Activated naive CD4-positive, alpha-beta T cell treated with Interleukin-2 at 50 U/mL for 16 hours (primary cell): ENCODE data around the gene VCX2.
"Not testable (repeated sequence)": the region's sequence is repeated elsewhere in the genome, so short reads cannot be mapped to it uniquely, and the experiment has no call there.

Experiments
- DNase-seq: peaks from one replicate; pipeline ENCODE4 v3.0.0-alpha.2; 2020

VCX2 gene

GRCh38 chrX:8171169-8171568 lies at the start of gene VCX2:
TSS of gene VCX2 (minus strand) at chrX:8171267. CDS start at chrX:8170643, 624 bp downstream.
- DNase-seq, result not testable (repeated sequence)

GRCh38 chrX:8204943-8205342 lies 33.9 kb upstream of the VCX2 start:
- DNase-seq, result no peak

GRCh38 chrX:8204169-8204935 lies 33.3 kb upstream of the VCX2 start:
- no peak for DNase-seq

DNA sequence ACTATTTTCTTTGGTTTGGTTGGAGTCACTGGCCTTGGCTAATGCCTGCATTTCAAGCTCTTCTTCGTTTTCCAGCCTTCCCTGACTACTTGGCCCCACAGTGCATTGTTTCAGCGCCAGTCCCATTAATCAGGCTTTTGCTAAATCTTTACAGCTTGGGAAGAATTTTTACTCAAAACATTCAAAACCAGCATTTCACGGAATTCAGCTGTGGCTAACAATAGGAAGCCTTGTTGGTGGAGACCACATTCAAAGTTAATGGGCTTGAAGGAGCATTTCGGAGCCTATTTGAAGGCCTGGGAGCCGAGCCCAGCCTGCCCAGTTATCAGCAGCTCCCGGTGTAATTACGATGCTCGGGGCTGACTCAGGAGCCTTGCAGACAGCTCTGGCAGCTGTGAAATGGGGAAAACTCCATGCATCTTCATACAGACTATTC lies 30.8 kb upstream of the VCX2 start:
- no peak for DNase-seq

GRCh38 chrX:8196776-8197175 lies 25.7 kb upstream of the VCX2 start:
- no peak for DNase-seq

DNA sequence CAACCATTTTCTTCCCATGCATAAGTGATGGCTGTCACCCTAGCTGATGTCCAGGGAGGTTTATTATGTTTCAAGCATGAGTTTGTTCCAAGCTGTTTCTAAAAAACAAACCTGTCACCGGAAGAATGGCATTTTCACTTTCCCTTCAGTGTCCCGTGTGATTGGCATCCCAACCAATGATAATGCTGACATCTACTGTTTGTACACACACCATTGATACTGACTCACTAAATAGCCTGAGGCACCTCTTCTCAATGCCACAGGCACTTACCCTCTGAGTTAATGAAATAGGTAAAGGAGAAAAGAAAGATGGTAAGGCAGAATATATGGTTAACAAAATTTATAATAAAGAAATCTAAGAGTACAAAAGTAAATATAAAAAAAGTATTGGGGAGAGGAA lies 23.1 kb upstream of the VCX2 start:
- DNase-seq, result no peak

DNA sequence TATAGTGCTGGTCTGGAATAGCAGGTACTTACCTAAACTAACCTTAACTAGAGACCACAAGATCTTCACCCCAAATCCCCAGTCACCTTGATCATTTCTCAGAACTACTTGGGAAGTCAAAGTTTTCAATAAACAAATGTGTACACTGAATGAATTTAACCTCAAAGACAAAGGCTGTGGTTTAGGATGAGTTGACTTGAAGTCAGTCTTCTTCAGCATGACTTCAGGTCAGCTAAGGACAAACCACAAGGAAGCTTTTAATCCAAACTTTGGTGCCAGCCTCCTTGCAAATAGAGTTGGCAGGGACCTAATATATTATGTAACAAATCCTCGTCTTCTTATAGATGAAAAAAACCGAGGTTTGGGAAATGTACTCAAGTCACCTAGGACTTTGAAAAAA lies 21.2 kb upstream of the VCX2 start:
- no peak for DNase-seq

DNA sequence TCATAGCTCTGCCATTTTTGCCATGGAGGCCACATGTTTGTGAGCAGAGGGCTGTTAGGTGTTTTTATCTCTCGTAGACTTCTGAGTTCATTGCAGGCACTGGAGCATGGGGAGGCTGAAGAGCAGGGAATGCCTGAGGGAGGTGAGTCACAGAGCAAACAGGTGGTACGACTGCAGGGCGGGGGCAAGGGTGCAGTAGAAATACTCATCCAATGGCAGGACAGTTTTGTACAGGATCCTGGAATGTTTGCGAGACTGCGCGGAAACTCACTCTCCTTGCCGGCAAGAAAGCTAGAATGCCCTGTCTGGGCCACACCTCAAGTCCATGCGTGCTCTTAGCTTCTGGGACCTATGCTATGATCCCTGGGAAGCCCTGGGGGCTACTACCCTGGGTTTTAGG lies 20.0 kb upstream of the VCX2 start:
- DNase-seq, result no peak

GRCh38 chrX:8190341-8190830 lies 19.3 kb upstream of the VCX2 start:
- DNase-seq, result no peak

GRCh38 chrX:8189096-8189830 lies 18.2 kb upstream of the VCX2 start:
- no peak for DNase-seq

GRCh38 chrX:8183346-8183745 lies 12.3 kb upstream of the VCX2 start:
- no peak for DNase-seq

GRCh38 chrX:8179656-8180055 lies 8.6 kb upstream of the VCX2 start:
- DNase-seq, result no peak

DNA sequence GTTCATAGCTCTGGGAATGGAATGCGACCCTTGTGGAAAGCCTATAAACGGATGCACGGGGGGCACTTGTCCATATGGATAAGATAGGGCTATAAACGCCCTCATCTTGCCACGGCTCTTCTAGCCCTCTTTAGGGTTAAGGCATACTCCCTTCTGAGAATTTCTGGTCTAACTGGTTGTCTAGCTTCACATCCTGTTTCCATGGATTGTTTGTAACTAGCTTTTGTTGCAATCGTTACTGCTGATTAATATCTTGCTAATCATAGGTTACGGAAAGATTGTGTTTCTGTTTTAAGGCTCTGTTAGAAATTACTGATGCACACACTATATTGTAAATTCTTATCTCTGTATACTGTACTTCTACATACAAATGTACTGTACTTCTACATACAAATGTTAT lies 17.1 kb downstream of the VCX2 start:
- not testable (repeated sequence) for DNase-seq

- DNase-seq, result no peak
These were observed 23.8 kb downstream of the VCX2 start for GRCh38 chrX:8147226-8147625.

- no peak for DNase-seq
These were observed 26.1 kb downstream of the VCX2 start for GRCh38 chrX:8144925-8145324.

- no peak for DNase-seq
These were observed 29.2 kb downstream of the VCX2 start for GRCh38 chrX:8141896-8142295.

DNA sequence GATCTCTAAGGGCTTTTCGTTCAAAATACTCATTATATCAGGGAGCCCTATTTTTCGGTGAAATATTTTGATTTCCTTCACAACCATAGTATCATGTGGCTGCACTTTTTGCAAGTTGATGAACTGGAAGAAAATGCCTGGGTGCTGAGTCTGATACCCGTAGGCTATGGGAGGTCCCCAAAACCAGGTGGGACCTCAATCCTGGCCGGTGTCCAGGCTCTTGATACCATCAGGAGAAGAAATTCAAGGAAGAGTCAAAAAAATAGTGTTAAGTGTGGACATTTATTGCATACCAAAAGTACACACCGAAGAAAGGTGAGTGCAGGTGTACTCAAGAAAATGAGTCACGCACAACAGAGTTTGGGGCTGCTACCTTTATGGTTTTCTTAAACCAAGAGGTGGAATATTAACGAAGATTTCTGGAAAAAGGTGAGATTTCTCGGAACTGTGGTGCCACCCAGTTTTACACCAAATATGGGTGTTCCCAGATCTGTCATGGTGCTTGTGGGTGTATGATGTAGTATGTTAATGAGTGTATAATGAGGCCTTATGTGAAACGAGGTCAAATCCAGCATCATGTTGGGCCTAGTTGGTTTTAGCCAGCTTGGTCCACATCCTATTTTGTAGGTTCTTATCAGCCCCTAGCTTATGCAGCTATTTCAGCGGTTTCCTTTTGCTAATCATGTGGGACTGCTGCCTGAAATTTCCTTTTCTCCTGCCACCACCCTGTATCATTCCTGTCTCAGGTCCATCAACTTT lies 29.9 kb downstream of the VCX2 start:
- no peak for DNase-seq

DNA sequence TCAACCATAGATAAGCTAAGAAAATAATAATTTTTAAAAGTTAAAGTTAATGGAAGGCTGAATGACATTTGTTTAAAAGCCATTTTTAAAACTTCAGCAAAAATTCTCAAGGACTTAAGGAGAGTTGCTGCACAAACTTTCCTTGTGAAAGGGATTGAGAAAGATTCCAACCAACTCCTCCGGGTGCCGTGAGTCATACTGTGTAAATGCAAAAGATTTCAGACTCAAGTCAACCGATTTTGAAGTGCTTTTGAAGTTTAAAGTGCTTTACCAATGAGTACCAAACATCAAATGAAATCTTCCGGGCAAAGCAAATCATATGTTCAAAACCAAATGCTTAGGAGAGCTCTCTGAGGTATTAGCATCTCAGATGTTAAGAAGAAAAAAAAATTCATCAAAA lies 31.4 kb downstream of the VCX2 start:
- no peak for DNase-seq

GRCh38 chrX:8138252-8138651 lies 32.8 kb downstream of the VCX2 start:
- no peak for DNase-seq

- no peak for DNase-seq
These were observed 44.4 kb downstream of the VCX2 start for GRCh38 chrX:8126648-8127047.

GRCh38 chrX:8126092-8126491 lies 45.0 kb downstream of the VCX2 start:
- DNase-seq, result no peak

DNA sequence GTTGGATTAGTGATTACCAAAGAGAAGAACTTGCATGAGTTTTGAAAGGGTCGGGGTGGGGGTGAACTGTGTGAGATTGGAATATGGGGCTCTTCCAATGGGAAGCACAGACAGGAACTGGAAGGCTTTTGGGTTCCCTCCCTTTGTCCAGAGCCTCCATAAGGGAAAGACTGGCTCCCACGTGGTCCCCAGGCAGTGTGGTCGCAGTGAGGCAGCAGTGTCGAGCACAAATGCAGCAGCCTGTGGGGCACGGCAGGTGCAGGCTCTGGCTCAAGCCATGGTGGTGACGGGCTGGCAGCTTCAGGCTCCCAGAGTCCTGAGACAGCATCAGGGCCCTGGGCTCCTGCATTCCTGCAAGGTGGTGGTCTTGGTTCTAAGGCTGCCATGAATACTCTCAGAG lies 45.5 kb downstream of the VCX2 start:
- no peak for DNase-seq

DNA sequence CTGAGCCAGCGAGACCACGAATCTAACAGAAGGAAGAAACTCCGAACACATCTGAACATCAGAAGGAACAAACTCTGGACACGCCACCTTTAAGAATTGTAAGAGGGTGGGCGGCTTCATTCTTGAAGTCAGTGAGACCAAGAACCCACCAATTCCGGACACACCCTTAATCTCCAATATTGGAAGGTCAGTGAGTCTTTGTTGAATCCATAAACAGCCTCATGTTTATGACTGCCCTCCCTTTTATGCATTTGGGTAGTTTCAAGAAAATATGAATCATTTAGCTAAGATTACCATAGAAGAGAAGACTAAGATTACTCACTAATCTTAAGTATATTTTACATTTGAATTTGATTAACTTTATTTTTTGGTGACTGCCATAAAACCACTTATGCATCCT lies 48.5 kb downstream of the VCX2 start:
- no peak for DNase-seq

DNA sequence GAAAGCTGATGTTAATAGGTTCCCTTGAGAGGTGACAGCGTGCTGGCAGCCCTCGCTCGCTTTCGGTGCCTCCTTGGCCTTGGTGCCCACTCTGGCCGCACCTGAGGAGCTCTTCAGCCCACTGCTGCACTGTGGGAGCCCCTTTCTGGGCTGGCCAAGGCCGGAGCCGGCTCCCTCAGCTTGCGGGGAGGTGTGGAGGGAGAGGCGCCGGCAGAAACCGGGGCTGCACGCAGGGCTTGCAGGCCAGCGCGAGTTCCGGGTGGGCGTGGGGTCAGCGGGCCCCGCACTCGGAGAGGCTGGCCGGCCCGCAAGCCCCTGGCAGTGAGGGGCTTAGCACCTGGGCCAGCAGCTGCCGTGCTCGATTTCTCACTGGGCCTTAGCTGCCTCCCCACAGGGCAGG lies 49.7 kb downstream of the VCX2 start:
- not testable (repeated sequence) for DNase-seq
